ENCODE measurements around the gene CRPPA.
"Not testable (repeated sequence)": the region's sequence is repeated elsewhere in the genome, so short reads cannot be mapped to it uniquely, and the experiment has no call there.

Gene CRPPA

GRCh38 chr7:16397501-16398145 lies 23.7 kb downstream of the CRPPA start:
- no peak for DNase-seq (ENCODE audit: low spot score)

- DNase-seq (ENCODE audit: low spot score), result no peak
Measured at GRCh38 chr7:16396766-16397500, 24.4 kb downstream of the CRPPA start.

GRCh38 chr7:16395121-16395520 lies 26.2 kb downstream of the CRPPA start:
- no peak for DNase-seq (ENCODE audit: low spot score)

GRCh38 chr7:16393862-16394422 lies 27.4 kb downstream of the CRPPA start:
- no peak for DNase-seq (ENCODE audit: low spot score)

DNA sequence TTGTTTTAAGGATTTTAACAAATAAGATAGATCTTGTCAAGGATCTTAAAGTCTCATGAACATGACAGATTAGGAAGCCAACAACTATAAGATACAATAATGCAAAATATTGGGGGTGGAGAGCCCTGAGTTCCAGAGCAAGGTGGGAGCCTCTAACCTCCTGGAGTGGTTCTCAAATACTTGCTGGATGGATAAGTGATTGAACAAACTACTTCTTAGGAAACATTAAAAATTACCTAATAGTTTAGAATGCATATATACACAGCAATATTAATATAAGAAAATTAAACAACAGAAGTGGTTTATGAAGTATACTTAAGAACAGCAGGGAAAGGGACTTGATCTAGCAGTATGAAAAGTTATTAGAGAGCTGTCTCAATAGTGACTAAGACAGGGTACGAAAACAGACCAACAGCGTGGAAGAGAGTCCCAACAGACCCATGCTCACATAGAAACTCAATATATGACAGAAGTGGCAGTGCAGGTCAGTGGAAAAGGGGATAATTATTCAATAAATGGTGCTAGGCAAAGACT lies 28.3 kb downstream of the CRPPA start:
- DNase-seq (ENCODE audit: low spot score), result no peak

DNA sequence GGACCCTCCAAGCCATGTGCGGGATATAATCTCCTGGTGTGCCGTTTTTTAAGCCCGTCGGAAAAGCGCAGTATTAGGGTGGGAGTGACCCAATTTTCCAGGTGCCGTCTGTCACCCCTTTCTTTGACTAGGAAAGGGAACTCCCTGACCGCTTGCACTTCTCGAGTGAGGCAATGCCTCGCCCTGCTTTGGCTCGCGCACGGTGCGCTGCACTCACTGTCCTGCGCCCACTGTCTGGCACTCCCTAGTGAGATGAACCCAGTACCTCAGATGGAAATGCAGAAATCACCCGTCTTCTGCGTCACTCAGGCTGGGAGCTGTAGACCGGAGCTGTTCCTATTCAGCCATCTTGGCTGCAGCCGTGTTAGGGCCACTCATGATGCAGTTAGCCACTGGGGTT lies 37.6 kb downstream of the CRPPA start:
- DNase-seq (ENCODE audit: low spot score), result not testable (repeated sequence)

- not testable (repeated sequence) for DNase-seq (ENCODE audit: low spot score)
Measured at GRCh38 chr7:16383103-16383502, 38.2 kb downstream of the CRPPA start.
